Skeletal muscle cell (primary cell): ENCODE measurements around the gene SHB.

ENCODE experiments used
- DNase-seq: peaks from one replicate; pipeline ENCODE4 v3.0.0-alpha.2; 2010; ENCODE audit warnings: low read depth
- H3K4me3 ChIP-seq: 2 replicates; pipeline ENCODE4 v1.5.1; 2011; ENCODE audit warnings: low read depth, mild to moderate bottlenecking, control low read depth, low read length, moderate library complexity

SHB gene

DNA sequence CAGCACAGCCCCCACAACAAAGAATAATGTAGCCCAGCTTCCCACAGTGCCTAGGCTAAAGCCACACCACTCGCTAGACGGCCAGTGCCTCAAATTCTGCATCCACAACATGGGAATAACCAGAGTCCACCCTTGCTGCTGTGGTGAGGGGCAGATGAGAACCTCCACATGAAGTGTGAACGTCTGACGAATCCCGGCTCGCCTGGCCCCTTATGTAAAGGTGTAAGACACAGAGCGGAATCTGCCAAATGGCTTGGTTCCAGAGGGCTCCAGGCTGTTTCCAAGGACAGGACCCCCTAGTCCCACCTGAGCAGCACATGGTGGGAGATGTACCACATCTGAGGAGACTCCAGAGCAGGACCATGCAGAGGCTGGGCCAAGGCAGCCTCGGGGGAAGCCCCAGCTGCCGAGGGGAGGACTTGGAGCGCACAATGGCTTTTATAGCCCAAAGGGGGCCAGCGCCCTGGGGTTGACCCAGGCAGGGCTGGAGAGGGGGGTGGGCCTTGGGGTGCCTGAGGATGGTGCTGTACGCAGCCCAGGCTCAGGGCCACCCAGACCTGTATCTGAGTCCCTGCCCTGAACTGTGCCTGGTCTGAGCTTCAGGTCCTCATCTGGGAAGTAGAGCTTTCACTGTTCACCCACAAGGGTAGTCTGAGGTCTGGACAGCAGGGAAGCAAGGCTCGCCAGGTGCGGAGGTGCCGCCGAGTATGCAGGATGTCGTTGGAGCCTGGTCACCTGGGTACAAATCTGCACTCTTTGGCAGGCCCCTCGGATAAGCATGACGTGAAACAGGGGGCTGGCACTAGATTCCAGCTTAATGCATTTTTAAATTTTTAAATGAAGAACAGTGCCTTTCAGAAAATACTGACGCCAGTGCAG is 140.2 kb downstream of the SHB start:
- no peak for DNase-seq
- H3K4me3 ChIP-seq: no peak overlapping the region

DNA sequence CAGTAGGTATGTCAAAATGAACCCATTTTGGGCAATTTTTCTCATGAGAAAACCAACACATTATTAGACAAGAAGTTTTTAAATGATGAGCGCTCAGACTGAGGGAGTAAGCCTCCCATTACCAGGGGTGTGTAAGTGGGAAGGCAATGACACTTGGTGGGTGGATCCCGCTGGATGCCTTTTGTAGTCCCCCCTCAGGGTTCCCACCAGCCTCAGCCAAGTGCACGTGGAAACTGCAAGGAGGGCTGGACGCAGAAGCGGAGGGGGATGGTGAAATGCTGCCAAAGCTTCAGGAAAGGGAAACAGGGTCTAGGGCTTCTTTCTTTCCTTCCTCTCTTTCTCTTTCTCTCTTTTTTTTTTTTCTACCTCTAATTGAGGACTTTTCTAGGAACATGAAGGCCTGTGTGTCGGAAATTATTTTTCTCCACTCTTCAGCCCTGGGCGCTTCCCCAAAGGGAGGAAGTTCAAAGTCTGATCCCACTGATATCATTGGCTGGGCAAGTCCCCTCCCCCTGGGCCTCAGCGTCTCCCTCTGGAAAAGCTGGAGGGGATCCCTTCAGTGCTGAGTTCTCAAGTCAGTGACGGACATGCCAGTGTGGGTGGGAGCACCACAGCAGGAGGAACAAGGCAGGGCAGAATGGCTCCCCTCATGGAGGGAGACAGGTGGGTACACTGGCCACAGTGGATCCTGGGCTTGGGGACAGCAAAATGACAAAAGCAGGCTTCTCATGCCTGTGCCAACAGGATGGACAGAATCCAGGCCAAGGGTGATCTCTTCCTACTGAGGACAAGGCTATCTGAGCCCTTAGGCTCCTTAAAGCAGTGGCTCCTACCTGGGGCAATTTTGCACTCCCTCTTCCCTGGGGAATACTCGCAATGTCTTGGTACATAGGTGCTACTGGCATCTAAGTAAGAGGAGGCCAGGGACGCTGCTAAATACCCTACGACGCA is 141.2 kb downstream of the SHB start:
- no peak for DNase-seq

GRCh38 chr9:37927132-37927531 is 141.9 kb downstream of the SHB start:
- no peak overlapping the region for H3K4me3 ChIP-seq
- DNase-seq: no peak

More for the DNA sequence above, 141.2 kb downstream of the SHB start:
- H3K4me3 ChIP-seq: no peak overlapping the region

DNA sequence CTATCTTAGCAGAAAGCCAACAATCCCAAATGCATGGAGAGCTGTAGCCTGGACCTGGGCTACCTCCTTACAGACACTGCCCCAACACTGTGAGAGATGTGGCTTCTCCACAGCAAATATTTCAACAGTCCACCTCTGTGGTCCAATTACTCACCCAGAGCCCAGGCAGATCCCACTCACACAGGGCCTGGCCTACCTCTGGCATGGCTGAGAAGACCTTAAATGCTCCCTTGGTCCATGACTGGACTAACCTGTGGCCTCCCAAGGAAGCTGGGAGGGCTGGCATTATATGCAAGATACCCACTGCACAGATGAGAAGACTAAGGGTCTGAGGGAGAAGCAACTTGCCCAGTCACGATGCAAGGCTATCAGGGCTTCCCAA is 142.3 kb downstream of the SHB start:
- no peak for DNase-seq
- no peak overlapping the region for H3K4me3 ChIP-seq

- DNase-seq: no peak
- H3K4me3 ChIP-seq: no peak overlapping the region
Observed at GRCh38 chr9:37925786-37926736, 143.0 kb downstream of the SHB start.

DNA sequence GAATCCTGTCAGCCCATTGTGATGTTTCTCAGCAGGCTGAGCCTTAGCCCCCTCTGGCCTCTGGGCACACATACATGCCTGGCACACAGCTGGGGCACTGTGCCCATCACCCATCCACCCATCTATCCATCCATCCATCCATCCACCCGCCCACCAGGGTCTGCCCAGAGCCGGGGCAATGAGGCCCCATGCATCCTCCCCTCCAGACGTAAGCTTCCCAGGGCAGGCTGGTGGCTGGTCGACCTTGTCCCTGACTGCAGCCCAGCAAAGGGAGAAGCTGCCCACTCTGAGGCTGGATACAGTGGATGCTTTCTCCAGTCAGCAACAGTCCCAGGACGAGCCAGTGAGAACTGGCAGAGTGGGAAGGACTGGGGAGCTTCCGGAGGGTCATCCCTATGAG is 144.0 kb downstream of the SHB start:
- DNase-seq: no peak
- H3K4me3 ChIP-seq: no peak overlapping the region

GRCh38 chr9:37924538-37924937 is 144.5 kb downstream of the SHB start:
- no peak overlapping the region for H3K4me3 ChIP-seq
- no peak for DNase-seq

DNA sequence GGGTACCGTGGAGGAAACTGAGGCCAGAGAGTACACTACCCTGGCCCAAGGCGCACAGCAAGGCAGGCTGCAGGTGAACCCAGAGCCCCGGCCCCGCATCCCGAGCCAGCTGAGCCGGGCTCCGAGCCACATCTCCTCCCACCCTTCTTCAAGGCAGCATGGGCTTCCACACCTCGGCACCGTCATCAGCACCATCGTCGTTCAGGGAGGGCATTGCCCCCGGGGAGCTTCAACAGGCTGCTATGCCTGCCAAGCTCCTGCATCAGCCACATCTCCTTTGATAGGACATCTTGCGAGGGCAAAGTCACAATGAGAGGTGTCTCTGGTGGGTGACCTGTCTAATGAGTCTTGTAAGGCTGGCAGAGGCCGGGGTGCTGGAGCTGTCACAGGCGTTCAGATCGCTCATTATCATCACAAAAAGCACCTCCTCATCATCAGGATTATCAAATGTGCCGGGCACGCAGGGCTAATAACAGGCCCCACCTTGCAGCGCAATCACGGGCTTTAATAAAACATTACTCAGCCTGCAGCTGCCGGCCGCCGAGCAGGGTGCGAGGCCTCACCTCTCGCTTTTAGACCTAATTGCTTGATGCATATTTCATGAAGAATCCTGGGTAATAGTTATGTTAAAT is 145.1 kb downstream of the SHB start:
- no peak for DNase-seq
- no peak overlapping the region for H3K4me3 ChIP-seq

- no peak for DNase-seq
- no peak overlapping the region for H3K4me3 ChIP-seq
Observed at GRCh38 chr9:37923118-37923795, 145.8 kb downstream of the SHB start.

DNA sequence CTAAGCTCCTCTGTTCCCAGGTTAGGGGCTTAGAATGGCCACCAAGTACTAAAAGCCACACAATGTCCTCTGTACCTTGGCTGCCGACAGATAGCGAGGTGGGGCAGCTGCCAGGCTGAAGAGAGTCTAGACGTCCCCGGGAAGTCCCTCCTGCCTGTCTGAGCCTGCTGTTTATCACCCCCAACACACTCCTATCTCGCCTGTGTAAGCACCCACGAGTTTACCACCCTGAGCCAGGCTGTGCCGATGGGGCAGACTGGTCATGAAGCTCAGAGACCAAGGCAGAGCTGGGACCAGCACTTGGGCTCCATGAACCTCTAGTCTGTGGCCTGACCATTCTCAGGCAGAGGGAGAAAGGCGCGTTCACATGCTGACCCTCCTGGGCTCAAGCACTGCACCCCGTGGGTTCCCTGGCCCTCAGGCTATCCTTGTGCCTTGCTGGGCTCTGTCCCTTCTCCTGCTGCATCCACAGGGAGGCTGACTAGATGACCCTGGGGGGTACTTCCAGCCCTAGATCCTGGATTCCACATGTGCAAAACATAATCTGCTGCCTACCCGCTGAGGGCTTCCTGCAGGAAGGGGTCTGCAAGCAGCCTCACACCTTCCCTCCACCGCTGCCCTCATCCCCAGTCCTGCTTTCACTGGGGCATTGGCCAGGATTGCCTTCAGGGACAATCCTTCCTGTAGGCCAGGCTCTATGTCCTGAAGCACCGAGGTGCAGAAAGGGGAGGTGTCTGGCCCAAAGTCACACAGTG is 146.5 kb downstream of the SHB start:
- no peak overlapping the region for H3K4me3 ChIP-seq
- no peak for DNase-seq

DNA sequence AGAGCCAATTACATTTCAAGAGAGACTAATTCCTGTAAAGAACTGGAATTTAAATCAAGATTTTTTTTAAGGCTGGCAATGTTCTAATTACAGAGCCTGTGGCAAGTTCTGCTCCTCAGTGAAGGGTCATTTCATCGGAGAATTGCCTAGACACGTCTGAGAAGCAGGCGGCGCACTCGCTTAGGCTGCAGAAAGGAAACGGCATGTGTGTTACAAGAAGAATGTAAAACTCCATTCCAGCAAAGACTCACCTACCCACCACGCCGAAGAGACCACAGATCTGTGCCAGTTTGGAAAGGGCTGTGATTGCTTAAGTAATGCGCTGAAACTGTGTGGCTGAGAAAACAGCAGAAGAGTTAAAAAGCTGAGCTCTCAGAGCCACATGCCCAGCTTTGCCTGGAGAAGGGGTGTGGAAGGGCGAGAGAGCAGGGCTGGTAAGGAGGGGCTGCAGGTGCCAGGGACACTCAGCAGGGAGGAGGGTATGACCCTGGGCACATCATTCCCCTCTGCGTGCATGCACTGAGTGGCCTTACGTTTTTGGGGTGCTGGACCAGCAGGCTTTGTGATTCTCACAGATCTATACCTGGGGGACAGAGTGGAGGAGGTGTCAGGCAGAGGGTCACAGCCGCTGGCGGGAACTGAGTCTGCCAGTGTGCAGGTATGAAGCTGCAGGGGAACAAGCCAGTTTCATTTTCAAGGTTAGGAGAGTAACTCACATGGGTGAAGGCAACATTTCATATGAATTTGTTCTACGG is 147.3 kb downstream of the SHB start:
- DNase-seq: peak; percentile 39
- H3K4me3 ChIP-seq: no peak overlapping the region

DNA sequence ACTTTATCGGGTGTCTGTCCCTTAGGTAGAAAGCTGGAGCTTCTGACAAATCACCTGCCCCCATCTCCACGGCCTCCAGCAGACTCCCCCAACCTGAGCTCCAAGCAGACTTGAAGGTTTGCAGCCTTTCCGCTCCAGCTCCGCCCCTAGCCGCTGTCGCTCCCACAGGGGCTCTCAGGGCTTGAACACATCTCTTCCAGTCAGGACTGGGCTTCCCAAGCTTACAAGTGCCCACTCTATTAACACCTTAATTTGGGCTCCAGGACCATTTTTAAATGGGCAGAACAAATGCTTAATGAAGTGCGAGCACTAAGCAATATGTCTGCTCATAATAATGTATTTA is 147.9 kb downstream of the SHB start:
- DNase-seq: no peak
- H3K4me3 ChIP-seq: no peak overlapping the region

DNA sequence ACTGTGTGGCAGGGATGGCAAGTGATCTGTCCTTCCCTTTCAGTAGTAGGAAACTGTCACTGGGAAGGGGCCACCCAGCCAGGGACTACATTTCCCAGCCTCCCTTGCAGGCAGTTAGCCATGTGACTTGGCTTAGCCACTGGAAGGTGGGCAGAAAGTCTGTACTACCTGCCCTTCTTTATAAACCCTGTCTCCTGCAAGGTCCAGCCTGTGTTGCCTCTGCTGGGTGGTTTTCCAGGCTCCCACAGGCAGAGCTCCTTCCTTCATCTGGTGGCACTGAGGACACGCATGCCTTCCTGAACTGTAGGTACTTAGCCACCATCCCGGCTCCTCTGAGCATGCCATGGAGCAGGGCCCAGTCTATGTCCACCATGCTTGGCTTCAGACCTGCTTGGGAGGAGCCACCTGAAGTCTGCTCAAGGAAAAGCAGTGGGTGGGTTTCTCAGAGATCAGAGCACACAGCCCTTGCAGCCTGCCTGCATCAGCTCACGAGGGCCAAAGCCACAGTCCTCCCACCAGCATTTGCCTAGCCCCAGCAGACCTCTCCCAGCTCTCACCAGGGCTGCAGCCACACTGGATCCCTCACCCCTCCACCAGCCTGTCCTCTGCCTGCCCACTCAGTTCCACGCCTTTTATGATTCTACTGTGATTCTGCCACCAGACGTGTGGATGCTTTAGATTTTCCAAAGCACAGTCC is 148.4 kb downstream of the SHB start:
- no peak overlapping the region for H3K4me3 ChIP-seq
- no peak for DNase-seq

DNA sequence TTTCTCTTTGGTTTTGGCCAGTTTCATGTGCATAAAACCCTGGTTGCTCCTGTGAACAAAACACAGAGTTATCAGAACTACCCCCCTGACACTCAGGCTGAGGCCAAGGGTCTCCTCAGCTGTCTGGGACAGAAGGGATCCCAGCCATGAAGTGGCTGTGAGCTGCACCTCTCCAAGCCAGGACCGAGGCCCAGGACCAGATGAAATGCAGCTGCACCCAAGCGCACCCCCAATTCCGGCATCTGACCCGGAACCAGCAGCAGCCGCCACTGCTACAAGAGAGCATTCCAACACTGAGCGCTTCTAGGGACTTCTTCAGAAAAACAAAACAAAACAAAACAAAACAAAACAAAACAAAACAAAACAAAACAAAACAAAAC is 149.1 kb downstream of the SHB start:
- DNase-seq: no peak
- no peak overlapping the region for H3K4me3 ChIP-seq

- H3K4me3 ChIP-seq: no peak overlapping the region
- no peak for DNase-seq
Observed at GRCh38 chr9:37919246-37919955, 149.6 kb downstream of the SHB start.

- H3K4me3 ChIP-seq: no peak overlapping the region
- DNase-seq: no peak
Observed at GRCh38 chr9:37918665-37919170, 150.3 kb downstream of the SHB start.
